T-helper 17 cell (primary cell): ENCODE data around the gene THBS4. TPM values are rescaled to one million over a fixed set of nuclear protein-coding genes. Genes with fewer than 3 reads are reported as not detected.

Experiments used
- ATAC-seq: fragments of 150-1000 bp; cut with Tn5 transposase; 2 replicates; pipeline ENCODE4 v1.10.0; 2021; ENCODE audit warnings: mild to moderate bottlenecking, moderate library complexity
- DNase-seq, 3 donors: peaks; one replicate each; pipeline versions ENCODE4 v3.0.0 to v3.0.0-alpha.2; 2020 to 2021
- H3K9me3 ChIP-seq: one replicate; pipeline ENCODE4 v1.7.0; 2013; ENCODE audit warnings: low read length, mild to moderate bottlenecking; ENCODE audit not compliant: control insufficient read depth, poor library complexity, severe bottlenecking
- H3K27ac Mint-ChIP-seq: one replicate; pipeline ENCODE4 v1.8.0; 2022; ENCODE audit warnings: mild to moderate bottlenecking, moderate library complexity, mixed read lengths
- H3K27me3 Mint-ChIP-seq: one replicate; pipeline ENCODE4 v1.8.0; 2022; ENCODE audit warnings: mixed read lengths
- H3K36me3 Mint-ChIP-seq: one replicate; pipeline ENCODE4 v1.8.0; 2022; ENCODE audit warnings: low read depth, mixed read lengths
- H3K4me1 Mint-ChIP-seq: one replicate; pipeline ENCODE4 v1.8.0; 2022; ENCODE audit warnings: mild to moderate bottlenecking, mixed read lengths
- H3K4me3 Mint-ChIP-seq: one replicate; pipeline ENCODE4 v1.8.0; 2022; ENCODE audit warnings: mild to moderate bottlenecking, moderate library complexity, mixed read lengths
- total RNA-seq, 4 donors: library from RNA in 2 of 4; stranded (reverse) in 2 of 4; gene quantifications; one replicate each; pipeline ENCODE4 v1.2.3 and lab custom pipeline; 2022 to 2026

THBS4 gene
- total RNA-seq, 2 donors from 2014 or later, result 0.21 to 0.94 TPM

DNA sequence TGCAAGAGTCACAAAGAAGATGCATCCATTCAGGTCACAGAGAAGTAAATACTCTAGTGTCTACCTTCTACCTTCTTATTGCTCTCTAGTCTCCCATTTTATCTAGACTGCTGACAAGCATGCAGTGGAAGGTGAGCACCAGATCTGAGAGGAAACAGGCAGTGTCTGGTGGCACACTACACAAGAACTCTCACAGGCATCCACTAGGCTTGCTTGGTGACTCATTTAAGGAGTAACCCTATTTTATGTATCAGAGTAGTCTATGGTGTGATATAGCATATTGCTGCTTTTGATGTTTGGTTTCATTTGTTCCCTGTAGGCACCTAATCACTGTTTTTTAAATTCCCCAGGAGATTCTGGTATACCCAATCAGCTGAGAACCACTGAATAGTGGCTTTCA lies 1.6 kb upstream of the THBS4 start:
- H3K4me1 Mint-ChIP-seq, result peaks cover 6% of the 10 kb centered on the region
- H3K36me3 Mint-ChIP-seq, result peaks cover 2% of the 10 kb centered on the region
- no peaks in the 10 kb centered on the region for H3K9me3 ChIP-seq
- no peak overlapping the region for H3K27ac Mint-ChIP-seq
- DNase-seq, result no peak
- H3K27me3 Mint-ChIP-seq, result peaks cover 62% of the 10 kb centered on the region
- H3K4me3 Mint-ChIP-seq, result no peak overlapping the region
- ATAC-seq, result no peak

DNA sequence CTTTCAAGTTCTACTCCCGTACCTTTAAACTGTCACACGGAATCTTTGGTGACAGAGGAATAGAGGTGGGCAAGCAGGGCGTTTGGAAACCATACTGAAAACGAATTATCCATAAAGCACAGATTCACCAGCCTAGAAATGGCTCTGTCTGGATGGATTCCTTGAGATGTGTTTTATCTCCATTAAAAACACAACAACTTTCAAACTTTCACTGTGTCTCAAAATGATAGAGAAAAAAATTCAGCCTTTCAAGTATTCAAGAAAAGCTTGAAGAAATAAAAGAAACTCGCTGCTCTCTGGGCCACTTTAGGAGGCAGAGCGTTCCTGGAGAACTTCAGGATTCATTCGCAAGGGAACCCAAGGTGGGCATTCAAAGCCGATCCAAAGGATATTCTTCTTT lies 589 bp upstream of the THBS4 start:
- no peaks in the 10 kb centered on the region for H3K9me3 ChIP-seq
- H3K27ac Mint-ChIP-seq, result no peak overlapping the region
- ATAC-seq (no peak), DNase-seq (no peak)
- peaks cover 6% of the 10 kb centered on the region for H3K4me1 Mint-ChIP-seq
- peak overlapping the region; percentile 31 for H3K4me3 Mint-ChIP-seq
- peaks cover 62% of the 10 kb centered on the region for H3K27me3 Mint-ChIP-seq
- H3K36me3 Mint-ChIP-seq, result peaks cover 2% of the 10 kb centered on the region

DNA sequence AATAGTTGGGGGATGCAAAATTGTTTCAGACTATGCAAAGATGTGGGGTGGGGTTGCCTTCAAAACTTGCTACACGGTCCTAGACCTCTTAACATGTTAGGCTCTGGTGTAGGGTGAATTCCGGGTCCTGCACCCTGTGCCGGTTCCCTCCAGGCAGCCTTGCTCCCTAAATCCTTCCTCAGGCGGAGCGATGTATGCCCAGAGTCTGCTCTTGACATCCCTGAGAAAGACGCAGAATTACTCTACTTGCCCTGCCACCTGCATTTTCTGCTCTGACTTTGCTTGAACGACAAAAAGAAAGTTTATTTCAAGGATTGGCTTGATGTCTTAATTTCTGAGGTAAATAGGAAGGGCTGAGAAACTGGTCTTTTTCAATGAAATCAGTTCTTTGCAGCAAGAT lies 691 bp downstream of the THBS4 start:
- Mint-ChIP-seq H3K4me3 (no peak overlapping the region), H3K36me3 (peaks cover 2% of the 10 kb centered on the region), H3K27me3 (peaks cover 72% of the 10 kb centered on the region), H3K27ac (no peak overlapping the region), H3K4me1 (peaks cover 6% of the 10 kb centered on the region)
- ATAC-seq (no peak), DNase-seq (no peak)
- no peaks in the 10 kb centered on the region for H3K9me3 ChIP-seq

DNA sequence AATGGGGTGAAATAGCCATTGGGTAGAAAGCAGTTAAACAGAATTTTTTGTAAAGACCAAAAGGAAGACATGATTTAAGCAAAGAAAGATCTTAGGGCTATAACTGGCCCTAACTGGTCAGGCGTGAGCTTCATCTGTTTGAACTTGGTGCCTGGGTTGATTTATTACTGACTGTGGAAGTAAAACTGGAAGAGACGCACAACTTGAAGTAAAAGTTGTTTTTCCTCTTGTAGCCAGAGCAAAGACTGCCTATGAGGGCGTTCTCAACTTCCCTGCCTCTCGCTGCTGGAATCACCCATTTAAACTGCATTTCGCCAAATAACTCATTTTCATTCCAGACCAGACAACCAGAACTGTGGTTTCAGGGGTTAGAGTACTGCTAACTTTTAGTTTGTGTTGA lies 1.5 kb downstream of the THBS4 start:
- Mint-ChIP-seq H3K27me3 (peaks cover 72% of the 10 kb centered on the region), H3K4me1 (peaks cover 3% of the 10 kb centered on the region)
- no peak for ATAC-seq

DNA sequence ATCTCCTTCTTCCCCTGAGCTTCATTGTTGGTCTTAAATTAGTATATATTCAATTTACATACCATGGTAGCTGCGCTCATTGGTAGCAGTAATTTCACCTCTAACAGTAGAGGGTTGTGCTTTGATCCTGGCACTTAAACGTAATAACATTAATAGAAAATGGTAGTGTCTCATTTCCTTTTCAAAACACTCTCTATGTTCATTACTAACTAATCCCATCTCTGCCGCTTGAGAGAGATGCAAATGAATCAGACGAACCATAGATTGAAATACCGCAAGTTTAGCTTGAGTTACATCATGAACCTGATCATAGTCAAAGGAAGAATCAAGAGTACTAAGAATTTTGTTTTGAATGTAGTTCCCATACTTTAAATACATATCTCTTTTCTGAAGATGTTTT lies 2.2 kb downstream of the THBS4 start:
- H3K27ac Mint-ChIP-seq, result no peak overlapping the region

More for the DNA sequence above, 1.5 kb downstream of the THBS4 start:
- no peak overlapping the region for H3K27ac Mint-ChIP-seq
- H3K36me3 Mint-ChIP-seq, result peaks cover 2% of the 10 kb centered on the region
- DNase-seq, result no peak
- peak overlapping the region; percentile 5 for H3K4me3 Mint-ChIP-seq
- no peaks in the 10 kb centered on the region for H3K9me3 ChIP-seq

DNA sequence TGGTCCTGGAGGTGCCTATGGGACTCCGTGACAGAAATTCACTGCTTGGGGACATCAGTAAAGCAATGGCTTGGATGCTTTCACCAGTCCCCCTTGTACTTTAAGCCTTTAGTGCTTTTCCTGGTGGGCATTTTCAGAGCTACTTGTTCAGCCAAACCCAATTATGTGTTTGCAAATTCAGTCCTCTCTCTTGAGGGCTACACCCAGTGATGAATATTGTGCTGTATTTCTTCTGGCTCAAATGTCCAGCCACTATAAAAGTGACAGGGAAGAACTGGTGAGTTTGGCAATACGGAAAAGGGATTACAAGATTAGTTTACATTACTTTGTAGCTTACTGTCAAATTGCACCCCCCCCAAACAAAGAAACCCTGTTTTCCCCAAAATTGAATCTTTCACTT lies 4.5 kb downstream of the THBS4 start:
- no peaks in the 10 kb centered on the region for H3K9me3 ChIP-seq
- Mint-ChIP-seq H3K4me1 (peaks cover 3% of the 10 kb centered on the region), H3K27me3 (peaks cover 68% of the 10 kb centered on the region), H3K27ac (no peak overlapping the region), H3K36me3 (peaks cover 3% of the 10 kb centered on the region), H3K4me3 (no peak overlapping the region)
- ATAC-seq, result no peak
- DNase-seq, result no peak

More for the DNA sequence above, 2.2 kb downstream of the THBS4 start:
- Mint-ChIP-seq H3K4me1 (peaks cover 3% of the 10 kb centered on the region), H3K4me3 (no peak overlapping the region), H3K27me3 (peaks cover 75% of the 10 kb centered on the region), H3K36me3 (peaks cover 2% of the 10 kb centered on the region)
- DNase-seq, result no peak
- no peaks in the 10 kb centered on the region for H3K9me3 ChIP-seq
- ATAC-seq, result no peak

DNA sequence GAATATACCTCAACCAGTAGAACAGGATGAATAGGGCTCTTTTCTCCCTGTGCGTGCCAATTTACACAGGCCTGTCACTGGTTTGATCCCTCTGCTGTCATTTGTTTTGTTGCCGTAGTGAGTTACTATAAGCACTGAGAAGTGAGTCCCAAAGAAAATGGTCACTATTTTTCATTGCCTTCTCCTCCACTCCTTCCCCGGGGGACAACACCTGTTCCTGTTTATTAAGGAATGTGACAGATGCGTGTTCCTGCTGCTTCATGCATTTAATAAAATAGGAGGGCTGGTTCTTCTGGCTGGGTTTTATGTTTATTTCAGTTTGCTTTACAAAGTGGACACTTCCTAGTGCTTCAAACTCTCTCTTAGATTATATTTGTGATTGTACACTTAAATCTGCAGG lies 6.4 kb downstream of the THBS4 start:
- Mint-ChIP-seq H3K27ac (no peak overlapping the region), H3K4me3 (no peak overlapping the region), H3K36me3 (peaks cover 3% of the 10 kb centered on the region), H3K27me3 (peaks cover 71% of the 10 kb centered on the region), H3K4me1 (no peaks in the 10 kb centered on the region)
- no peaks in the 10 kb centered on the region for H3K9me3 ChIP-seq
- no peak for ATAC-seq
- DNase-seq, result no peak

DNA sequence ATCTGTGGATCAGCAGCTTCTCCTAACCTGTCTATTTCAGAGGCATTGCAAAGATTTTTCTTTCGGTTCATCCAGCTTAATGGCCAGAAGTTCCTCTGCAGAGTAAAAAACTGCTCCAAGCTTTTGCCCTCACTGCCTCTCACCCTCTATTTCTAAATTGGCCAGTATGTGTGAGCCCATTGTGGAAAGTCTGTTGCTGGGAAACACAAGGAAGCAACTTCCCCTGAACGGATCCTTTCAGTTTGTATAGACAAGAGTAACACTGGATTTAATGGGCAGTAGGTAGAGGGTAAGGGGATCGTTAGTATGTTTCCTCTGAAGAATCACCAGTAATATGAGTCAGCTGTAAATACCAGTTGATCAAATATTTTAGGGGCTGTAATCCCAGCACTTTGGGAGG lies 7.2 kb downstream of the THBS4 start:
- Mint-ChIP-seq H3K36me3 (peaks cover 3% of the 10 kb centered on the region), H3K4me3 (no peak overlapping the region), H3K27me3 (peaks cover 62% of the 10 kb centered on the region), H3K27ac (no peak overlapping the region), H3K4me1 (no peaks in the 10 kb centered on the region)
- no peaks in the 10 kb centered on the region for H3K9me3 ChIP-seq
- ATAC-seq, result no peak
- DNase-seq, result no peak

DNA sequence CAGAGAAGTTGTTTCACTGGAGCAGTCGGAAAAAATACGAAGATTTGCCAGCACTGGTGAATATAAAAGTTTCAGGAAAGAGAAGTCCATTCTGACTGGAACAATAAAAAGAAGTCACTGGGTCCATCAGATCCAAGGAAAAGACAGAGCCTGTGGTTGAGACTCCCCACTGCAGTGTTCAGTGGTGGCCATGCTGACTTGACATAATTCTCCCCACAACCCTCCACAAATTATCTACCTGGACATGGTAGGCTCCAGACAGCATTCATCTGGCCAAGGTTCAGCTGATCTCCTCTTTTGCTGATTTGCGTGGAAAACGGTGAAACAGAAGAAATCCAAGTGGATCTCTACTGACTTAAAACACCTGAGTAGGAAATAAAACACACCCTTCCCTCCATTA lies 8.0 kb downstream of the THBS4 start:
- ATAC-seq, result no peak
- H3K27ac Mint-ChIP-seq, result no peak overlapping the region
- peaks cover 58% of the 10 kb centered on the region for H3K27me3 Mint-ChIP-seq
- peaks cover 3% of the 10 kb centered on the region for H3K36me3 Mint-ChIP-seq
- no peaks in the 10 kb centered on the region for H3K9me3 ChIP-seq
- no peak overlapping the region for H3K4me3 Mint-ChIP-seq
- DNase-seq, result no peak
- no peaks in the 10 kb centered on the region for H3K4me1 Mint-ChIP-seq

DNA sequence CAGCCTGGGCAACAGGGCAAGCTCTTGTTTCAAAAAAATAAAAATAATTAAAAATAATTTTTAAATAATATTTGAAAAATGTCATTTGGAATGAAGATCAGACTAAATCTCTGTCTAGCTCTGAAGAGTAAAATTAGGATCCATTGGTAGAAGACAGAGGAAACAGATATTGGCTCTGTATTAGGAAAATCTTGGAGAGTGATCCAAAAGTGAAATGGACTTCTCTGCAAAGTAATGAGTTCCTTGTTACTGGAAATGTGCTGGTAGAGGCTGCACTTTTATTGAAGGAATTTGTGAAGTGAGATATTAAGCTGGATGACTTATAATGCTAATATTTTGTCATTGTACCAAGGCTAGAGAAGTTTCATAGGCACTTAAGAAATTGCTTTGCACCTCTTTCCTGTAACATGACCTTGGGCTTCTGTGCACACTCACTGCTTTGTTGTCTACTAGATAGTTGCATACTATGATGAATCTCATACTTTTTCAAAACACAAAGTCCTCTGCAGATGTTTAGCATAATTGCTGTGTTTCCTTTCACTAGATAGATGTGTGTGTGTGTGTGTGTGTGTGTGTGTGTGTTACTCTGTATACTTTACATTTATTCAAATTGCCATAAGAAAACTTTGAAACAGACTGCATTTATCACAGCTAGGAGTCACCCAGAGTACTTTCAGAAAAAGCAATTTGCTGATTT lies 13.1 kb downstream of the THBS4 start:
- Mint-ChIP-seq H3K27ac (no peak overlapping the region), H3K4me3 (no peak overlapping the region), H3K27me3 (peaks cover 46% of the 10 kb centered on the region), H3K36me3 (peaks cover 3% of the 10 kb centered on the region), H3K4me1 (no peaks in the 10 kb centered on the region)
- no peaks in the 10 kb centered on the region for H3K9me3 ChIP-seq
- ATAC-seq (no peak), DNase-seq (no peak)

DNA sequence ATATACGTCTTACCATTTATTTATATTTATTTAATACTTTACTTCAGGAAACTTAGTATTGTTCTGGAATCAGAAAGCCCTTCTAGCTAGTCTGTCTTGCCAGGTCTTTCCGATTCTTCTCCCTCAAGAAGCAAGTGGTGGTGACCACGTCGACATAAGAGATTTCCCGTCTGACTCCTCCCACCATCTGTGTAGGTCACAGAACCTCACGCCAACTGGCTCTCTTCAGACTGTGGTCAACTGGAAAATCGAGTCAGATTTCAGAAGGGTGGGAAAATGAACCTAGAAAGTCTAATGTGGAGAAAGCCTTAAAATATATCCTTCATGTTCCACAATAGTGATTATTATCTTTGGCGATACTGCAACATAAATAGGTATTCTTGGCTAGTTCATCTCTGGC lies 17.3 kb downstream of the THBS4 start:
- Mint-ChIP-seq H3K4me1 (no peaks in the 10 kb centered on the region), H3K27me3 (peaks cover 23% of the 10 kb centered on the region), H3K36me3 (no peaks in the 10 kb centered on the region), H3K27ac (no peak overlapping the region), H3K4me3 (no peak overlapping the region)
- no peaks in the 10 kb centered on the region for H3K9me3 ChIP-seq
- no peak for DNase-seq
- ATAC-seq, result no peak

DNA sequence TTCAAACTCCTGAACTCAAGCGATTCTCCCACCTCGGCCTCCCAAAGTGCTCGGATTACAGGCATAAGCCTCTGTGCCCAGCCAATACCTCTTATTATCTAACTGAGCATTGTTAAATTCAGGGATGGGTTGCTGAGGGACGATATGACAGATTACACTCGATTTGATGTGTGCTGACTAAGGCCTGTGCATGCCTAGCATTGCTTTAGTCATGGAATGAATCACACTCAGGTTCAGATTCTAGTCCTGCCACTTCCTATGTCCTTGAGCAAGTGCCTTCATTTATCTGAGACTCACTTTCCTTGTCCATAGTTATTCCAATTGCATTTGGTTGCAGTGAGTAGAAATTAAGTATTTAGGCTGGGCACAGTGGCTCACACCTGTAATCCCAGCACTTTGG lies 19.5 kb downstream of the THBS4 start:
- no peaks in the 10 kb centered on the region for H3K9me3 ChIP-seq
- DNase-seq (no peak), ATAC-seq (no peak)
- Mint-ChIP-seq H3K27me3 (peaks cover 18% of the 10 kb centered on the region), H3K4me3 (no peak overlapping the region), H3K4me1 (no peaks in the 10 kb centered on the region), H3K36me3 (no peaks in the 10 kb centered on the region), H3K27ac (no peak overlapping the region)

DNA sequence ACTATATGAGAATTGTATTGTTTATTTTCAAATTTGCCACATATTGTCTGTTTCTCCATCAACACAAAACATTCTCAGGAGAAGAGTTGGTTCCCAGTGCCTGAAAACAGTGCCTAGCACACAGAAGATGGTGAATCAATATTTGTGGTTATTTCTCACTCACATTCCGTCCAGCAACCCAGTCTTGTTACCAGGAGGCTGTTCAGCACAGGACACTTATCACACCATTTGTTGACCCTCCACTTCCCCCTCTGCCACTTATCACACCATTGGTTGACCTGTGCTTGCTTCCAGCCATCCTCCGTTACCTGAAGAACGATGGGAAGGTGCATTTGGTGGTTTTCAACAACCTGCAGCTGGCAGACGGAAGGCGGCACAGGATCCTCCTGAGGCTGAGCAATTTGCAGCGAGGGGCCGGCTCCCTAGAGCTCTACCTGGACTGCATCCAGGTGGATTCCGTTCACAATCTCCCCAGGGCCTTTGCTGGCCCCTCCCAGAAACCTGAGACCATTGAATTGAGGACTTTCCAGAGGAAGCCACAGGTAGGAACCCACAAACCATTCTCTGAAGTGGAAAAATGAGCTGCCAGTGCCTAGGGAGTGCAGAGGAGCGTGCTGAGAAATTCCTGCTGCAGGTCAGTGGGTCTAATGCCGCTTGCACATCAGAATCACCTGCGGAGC lies 20.5 kb downstream of the THBS4 start:
- Mint-ChIP-seq H3K27me3 (peaks cover 8% of the 10 kb centered on the region), H3K36me3 (no peaks in the 10 kb centered on the region), H3K4me1 (no peaks in the 10 kb centered on the region), H3K27ac (no peak overlapping the region), H3K4me3 (no peak overlapping the region)
- DNase-seq (no peak), ATAC-seq (no peak)
- H3K9me3 ChIP-seq, result no peaks in the 10 kb centered on the region

DNA sequence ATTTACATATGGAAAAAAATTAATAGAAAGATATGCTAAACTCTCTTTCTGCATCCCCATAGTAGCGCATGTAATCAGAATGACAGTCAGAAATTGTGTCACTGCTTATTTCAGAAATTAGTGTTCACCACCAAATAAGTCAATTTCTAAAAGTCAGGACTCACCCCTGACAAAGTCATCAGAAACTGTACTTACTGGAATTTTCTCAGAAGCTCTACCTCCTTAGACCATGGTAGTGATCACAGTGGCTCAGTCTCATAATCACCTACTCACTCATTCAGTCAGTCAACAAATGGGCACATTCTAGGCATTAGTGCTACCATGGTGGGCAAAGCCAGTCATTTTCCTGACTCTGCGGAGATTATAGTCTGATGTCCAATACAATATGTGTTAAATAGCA lies 22.0 kb downstream of the THBS4 start:
- no peak for DNase-seq

More for the DNA sequence above, 22.0 kb downstream of the THBS4 start:
- Mint-ChIP-seq H3K4me1 (no peaks in the 10 kb centered on the region), H3K27ac (no peak overlapping the region), H3K27me3 (no peaks in the 10 kb centered on the region), H3K4me3 (no peak overlapping the region), H3K36me3 (no peaks in the 10 kb centered on the region)
- no peak for ATAC-seq
- no peaks in the 10 kb centered on the region for H3K9me3 ChIP-seq
